Measurements from ENCODE around the gene RBBP8. TPM values are rescaled to one million over a fixed set of nuclear protein-coding genes. Genes with fewer than 3 reads are reported as not detected.

RBBP8 gene
- polyA plus RNA-seq (8.7 and 19.5 TPM in 2 replicates), polyA minus RNA-seq (15.3 and 17.1 TPM in 2 replicates)

DNA sequence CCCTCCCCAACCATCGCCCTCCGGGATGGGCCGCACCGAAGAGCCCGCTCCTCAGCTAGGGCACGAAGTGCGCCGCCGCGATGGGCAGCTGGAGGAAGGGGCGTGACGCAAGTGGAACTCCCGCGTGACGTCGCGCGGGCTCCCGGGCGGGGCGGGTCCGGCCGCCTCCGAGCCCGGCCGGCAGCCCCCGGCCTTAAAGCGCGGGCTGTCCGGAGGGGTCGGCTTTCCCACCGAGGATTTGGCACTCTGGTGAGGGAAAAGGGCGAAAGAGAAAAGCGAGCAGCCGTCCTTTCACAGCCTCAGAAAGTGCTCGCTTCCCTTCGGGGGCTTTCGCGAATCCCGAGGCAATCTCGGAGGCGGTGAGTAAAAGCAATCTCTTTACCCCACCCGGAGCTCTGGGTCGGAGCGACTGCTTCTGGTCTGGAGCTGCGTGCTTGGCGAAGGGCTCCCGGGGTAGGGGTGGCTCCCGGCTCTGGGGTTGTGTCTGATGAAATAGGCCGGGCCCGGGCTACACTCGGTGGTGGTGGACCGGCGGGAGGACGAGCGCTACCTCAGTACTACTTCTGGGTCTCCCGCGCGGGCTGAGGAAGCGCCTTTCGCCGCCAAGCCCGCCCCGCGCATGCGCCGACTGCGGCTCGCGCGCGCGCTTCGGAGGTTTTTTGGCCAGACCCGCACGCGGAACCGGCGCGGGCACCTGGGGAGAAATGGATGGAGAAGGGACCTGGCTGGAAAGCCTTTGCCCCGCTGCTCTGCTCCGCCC is at the start of gene RBBP8:
Gene RBBP8 (plus strand): TSS at position 123 of the 760 bp plus-strand sequence. CDS start 3,524 bp downstream, outside the sequence.
- Histone ChIP-seq H2AFZ (ENCODE audit: low read depth, low read length) (peak within 1 kb of the TSS; percentile 81), H3K9ac (ENCODE audit: low read length) (peak within 1 kb of the TSS; percentile 74)
- TF ChIP-seq RAD21 (conservative IDR thresholded peaks at IDR 0.05) (no peak), MXI1 (conservative IDR thresholded peaks at IDR 0.05; ENCODE audit: poor library complexity, severe bottlenecking) (peak; percentile 53), EP300 (conservative IDR thresholded peaks at IDR 0.05; ENCODE audit: poor library complexity, severe bottlenecking) (peak; percentile 25), POLR2AphosphoS5 (IDR thresholded peaks at IDR 0.05) (peak; percentile 16), SMC3 (conservative IDR thresholded peaks at IDR 0.05; ENCODE audit: poor library complexity) (no peak), EZH2 (IDR thresholded peaks at IDR 0.05; ENCODE audit: borderline replicate concordance, insufficient read depth, low read length, poor library complexity, severe bottlenecking) (no peak), TAF1 (IDR thresholded peaks at IDR 0.05; ENCODE audit: low read depth) (no peak)
- TF ChIP-seq, protein P1, sequence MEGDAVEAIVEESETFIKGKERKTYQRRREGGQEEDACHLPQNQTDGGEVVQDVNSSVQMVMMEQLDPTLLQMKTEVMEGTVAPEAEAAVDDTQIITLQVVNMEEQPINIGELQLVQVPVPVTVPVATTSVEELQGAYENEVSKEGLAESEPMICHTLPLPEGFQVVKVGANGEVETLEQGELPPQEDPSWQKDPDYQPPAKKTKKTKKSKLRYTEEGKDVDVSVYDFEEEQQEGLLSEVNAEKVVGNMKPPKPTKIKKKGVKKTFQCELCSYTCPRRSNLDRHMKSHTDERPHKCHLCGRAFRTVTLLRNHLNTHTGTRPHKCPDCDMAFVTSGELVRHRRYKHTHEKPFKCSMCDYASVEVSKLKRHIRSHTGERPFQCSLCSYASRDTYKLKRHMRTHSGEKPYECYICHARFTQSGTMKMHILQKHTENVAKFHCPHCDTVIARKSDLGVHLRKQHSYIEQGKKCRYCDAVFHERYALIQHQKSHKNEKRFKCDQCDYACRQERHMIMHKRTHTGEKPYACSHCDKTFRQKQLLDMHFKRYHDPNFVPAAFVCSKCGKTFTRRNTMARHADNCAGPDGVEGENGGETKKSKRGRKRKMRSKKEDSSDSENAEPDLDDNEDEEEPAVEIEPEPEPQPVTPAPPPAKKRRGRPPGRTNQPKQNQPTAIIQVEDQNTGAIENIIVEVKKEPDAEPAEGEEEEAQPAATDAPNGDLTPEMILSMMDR (IDR thresholded peaks at IDR 0.05; ENCODE audit: poor library complexity, severe bottlenecking) = no peak
- TF ChIP-seq, protein P2, sequence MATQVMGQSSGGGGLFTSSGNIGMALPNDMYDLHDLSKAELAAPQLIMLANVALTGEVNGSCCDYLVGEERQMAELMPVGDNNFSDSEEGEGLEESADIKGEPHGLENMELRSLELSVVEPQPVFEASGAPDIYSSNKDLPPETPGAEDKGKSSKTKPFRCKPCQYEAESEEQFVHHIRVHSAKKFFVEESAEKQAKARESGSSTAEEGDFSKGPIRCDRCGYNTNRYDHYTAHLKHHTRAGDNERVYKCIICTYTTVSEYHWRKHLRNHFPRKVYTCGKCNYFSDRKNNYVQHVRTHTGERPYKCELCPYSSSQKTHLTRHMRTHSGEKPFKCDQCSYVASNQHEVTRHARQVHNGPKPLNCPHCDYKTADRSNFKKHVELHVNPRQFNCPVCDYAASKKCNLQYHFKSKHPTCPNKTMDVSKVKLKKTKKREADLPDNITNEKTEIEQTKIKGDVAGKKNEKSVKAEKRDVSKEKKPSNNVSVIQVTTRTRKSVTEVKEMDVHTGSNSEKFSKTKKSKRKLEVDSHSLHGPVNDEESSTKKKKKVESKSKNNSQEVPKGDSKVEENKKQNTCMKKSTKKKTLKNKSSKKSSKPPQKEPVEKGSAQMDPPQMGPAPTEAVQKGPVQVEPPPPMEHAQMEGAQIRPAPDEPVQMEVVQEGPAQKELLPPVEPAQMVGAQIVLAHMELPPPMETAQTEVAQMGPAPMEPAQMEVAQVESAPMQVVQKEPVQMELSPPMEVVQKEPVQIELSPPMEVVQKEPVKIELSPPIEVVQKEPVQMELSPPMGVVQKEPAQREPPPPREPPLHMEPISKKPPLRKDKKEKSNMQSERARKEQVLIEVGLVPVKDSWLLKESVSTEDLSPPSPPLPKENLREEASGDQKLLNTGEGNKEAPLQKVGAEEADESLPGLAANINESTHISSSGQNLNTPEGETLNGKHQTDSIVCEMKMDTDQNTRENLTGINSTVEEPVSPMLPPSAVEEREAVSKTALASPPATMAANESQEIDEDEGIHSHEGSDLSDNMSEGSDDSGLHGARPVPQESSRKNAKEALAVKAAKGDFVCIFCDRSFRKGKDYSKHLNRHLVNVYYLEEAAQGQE (IDR thresholded peaks at IDR 0.05; ENCODE audit: borderline replicate concordance) = no peak

DNA sequence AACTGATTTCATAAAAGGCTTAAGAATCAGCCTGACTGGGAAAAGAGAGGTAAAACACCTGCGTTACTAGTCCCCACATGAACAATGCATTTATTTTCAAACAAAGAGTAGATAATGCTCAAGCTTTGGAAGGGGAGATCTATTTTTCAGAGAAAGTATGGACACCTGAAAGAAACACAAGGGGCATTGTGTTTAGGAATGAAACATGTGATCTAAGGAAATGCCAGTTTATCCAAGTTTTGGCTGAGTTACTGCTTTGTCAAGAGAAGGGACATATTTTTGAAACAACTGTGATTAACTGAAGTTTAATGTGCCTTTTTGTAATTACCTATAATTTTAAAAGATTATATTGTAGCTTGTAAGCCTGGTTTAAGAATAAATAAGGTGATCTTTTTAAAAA is 49.3 kb upstream of the RBBP8 start:
- H3K4me2 ChIP-seq (ENCODE audit: low read length) = no peak overlapping the region
- H3K4me3 ChIP-seq (ENCODE audit: low read length) = no peak overlapping the region
- TF ChIP-seq SMC3 (conservative IDR thresholded peaks at IDR 0.05; ENCODE audit: poor library complexity) (no peak), EZH2 (IDR thresholded peaks at IDR 0.05; ENCODE audit: borderline replicate concordance, insufficient read depth, low read length, poor library complexity, severe bottlenecking) (no peak), EP300 (conservative IDR thresholded peaks at IDR 0.05; ENCODE audit: poor library complexity, severe bottlenecking) (no peak), POLR2AphosphoS5 (IDR thresholded peaks at IDR 0.05) (no peak), TAF1 (IDR thresholded peaks at IDR 0.05; ENCODE audit: low read depth) (no peak), RAD21 (conservative IDR thresholded peaks at IDR 0.05) (no peak), MXI1 (conservative IDR thresholded peaks at IDR 0.05; ENCODE audit: poor library complexity, severe bottlenecking) (no peak)
- TF ChIP-seq, protein P1 (IDR thresholded peaks at IDR 0.05; ENCODE audit: poor library complexity, severe bottlenecking) = no peak
- TF ChIP-seq, protein P2 (IDR thresholded peaks at IDR 0.05; ENCODE audit: borderline replicate concordance) = no peak

More for the DNA sequence above, at the start of gene RBBP8:
- Histone ChIP-seq H3K36me3 (ENCODE audit: insufficient read depth, low read length) (no peaks in the 10 kb centered on the region), H3K4me2 (ENCODE audit: low read length) (peak within 1 kb of the TSS; percentile 53), H3K9me3 (ENCODE audit: low read length) (no peaks in the 10 kb centered on the region), H3F3A (ENCODE audit: insufficient read depth, low read length, poor library complexity, severe bottlenecking) (no peaks in the 10 kb centered on the region), H4K20me1 (ENCODE audit: insufficient read depth) (no peaks in the 10 kb centered on the region), H3K27ac (ENCODE audit: low read length) (peak within 1 kb of the TSS; percentile 54), H3K79me2 (replicated peaks; ENCODE audit: insufficient read depth, low read length) (no peaks in the 10 kb centered on the region), H3K9me2 (ENCODE audit: insufficient read depth, low read length) (no peaks in the 10 kb centered on the region), H3K27me3 (ENCODE audit: insufficient read depth, low read depth, low read length) (no peaks in the 10 kb centered on the region), H3K4me3 (ENCODE audit: low read length) (peak within 1 kb of the TSS; percentile 85)

More for the DNA sequence above, 49.3 kb upstream of the RBBP8 start:
- H2AFZ ChIP-seq (ENCODE audit: low read depth, low read length) = no peak overlapping the region
- no peaks in the 10 kb centered on the region for H3K27me3 ChIP-seq (ENCODE audit: insufficient read depth, low read depth, low read length)
- no peaks in the 10 kb centered on the region for H3K9me3 ChIP-seq (ENCODE audit: low read length)
- no peaks in the 10 kb centered on the region for H4K20me1 ChIP-seq (ENCODE audit: insufficient read depth)
- no peaks in the 10 kb centered on the region for H3K9me2 ChIP-seq (ENCODE audit: insufficient read depth, low read length)
- H3F3A ChIP-seq (ENCODE audit: insufficient read depth, low read length, poor library complexity, severe bottlenecking) = no peaks in the 10 kb centered on the region
- H3K79me2 ChIP-seq (replicated peaks; ENCODE audit: insufficient read depth, low read length) = no peaks in the 10 kb centered on the region
- H3K36me3 ChIP-seq (ENCODE audit: insufficient read depth, low read length) = no peaks in the 10 kb centered on the region
- no peak overlapping the region for H3K27ac ChIP-seq (ENCODE audit: low read length)
- H3K9ac ChIP-seq (ENCODE audit: low read length) = no peak overlapping the region
